CD4-positive, alpha-beta T cell treated with Interleukin-12 subunit alpha and Interleukin-12 subunit beta, for 1 hour (primary cell): ENCODE data around the gene NRARP.

ENCODE experiments used
- DNase-seq: peaks from one replicate; pipeline ENCODE4 v3.0.0-alpha.2; 2020

Gene NRARP

DNA sequence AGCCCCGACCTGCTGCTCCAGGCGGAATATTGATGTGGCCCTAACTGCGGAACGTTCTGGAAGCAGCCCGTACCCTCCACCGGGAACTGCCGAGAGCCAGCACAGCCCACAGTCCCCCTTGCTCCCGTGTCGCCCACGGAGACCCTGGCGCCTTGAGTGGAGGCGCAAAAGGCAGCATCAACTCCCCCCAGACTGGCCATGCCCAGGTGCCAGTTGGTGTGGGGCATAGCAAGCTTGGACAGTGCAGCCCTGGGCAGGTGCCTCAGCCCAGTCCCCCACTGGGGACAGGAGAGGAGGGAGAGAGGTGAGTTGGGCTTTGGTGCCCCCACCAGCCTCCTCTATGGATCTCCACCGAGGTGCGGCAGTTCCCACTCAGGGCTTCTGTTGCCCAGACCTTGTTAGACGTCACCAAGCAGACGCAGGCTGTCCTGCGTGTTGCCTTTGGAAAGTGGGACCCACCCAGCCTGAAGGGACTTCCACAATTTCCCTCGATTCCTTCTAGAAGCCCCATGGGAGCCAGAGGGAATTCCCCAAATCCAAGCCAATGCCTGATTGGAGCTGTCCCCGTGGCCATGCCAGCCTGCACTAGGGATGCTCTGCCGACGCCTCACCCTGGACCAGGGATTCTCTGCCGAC lies 19.8 kb upstream of the NRARP start:
- DNase-seq = no peak

DNA sequence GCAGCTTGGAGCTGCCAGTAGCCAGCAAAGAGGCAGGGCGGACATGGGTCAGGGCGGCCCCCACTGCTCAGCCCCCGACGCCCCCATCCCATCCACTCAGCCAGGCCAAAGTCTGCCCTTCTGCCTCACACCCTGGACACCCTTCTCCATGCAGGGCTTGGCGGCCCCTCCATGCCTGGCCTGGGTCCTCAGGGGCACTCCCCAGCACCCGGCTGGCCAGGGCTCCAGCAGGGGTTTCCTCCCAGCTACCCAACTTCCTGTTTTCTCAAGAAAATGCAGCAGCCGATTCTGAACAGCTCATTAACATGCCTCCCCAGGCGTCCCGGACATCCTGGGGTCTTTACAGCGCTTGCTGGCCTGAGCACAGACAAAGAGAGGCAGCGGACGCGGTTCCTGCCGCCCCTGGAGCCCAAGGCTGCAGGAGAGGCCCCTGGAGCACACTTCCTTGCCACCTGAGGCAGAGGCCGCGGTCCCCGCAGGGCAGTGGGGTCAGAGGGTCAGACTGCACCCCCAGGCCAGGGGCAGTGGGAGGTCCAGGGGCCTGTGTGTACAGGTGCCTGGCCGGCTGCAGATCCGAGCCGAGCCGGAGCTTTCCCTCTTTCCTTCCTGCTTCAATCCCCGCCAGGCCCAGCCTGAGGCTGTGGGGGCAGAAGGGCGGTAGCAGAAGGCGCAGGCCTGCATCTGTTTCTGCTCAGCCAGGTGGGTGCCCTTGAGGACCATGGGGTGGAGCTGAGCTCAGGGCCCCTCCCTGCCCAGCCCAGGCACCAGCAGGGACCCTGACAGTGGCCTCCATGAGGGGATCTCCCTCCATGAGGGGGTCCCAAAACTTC lies 18.7 kb upstream of the NRARP start:
- peak; percentile 25 for DNase-seq

DNA sequence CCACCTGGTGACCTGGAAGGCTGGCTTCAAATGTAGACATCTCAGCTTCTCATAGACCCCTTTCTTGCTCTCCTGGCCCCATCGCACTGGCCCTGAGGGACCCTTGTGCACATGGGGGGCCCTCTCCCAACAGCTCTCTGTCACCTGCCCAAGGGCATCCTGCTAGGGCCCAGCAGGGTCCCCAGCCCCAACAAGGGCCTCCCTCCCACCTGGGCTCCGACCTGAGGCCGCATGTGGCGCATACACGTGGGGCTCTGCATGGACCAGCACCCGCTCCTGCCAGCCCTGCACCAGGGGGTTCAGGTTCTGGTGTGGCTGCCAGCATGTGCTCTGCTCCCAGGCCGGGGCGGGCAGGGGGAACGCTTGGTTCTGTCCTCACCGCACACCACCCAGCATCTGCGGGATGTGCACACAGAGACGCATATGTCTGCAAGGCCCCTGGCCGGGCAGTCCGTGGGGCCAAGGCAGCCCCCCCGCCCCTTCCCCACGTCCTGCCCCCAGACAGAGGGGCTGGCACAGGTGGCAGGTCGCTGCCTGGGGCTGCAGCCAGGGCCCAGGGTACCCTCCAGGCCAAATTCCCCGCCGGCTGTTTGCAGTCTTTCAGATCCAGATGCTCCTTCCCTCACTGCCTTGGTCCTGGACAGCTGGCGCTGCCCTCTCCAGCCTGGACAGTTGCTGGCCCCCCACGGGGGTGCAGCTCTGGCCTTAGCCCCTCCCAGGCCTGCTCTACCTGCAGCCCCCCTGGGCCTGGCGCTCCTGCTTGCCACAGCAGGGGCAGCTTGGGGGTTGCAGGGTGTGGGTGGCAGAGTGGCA lies 17.9 kb upstream of the NRARP start:
- DNase-seq = no peak

DNA sequence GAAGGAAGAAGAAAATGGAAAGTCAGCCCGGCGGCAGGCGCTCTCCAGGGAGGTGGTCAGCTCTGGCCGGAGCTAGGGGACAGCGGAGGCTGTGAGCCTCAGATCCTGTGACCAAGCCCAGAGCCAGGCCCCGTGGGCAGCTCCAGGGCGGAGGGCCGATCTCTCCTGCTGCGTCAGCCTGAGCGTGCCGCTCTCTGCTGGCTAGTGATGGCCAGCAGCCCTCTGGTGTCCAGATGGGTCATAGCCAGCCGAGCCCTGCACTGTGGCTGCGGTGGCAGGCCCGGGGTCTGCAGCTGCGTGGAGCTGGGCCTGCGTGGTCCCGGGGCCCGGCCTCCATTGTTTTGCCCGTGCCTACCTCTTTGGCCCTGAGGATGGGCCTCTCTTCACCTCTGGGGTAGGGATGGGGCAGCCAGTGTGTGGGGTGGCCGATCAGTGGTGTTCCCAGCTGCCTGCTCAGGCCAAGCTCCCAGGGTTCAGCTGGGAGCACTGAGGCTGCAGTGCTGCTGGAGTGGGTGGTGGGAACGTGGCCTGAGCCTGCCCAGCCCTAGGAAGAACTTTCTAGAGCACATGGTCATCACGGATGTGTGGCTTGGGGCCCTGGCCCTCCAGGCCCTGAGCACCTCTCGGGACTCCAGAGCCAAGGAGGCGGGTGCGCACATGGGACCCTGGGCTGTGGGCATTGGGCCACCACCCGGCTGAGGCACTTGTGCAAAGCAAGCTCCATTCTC lies 17.1 kb upstream of the NRARP start:
- DNase-seq = no peak

DNA sequence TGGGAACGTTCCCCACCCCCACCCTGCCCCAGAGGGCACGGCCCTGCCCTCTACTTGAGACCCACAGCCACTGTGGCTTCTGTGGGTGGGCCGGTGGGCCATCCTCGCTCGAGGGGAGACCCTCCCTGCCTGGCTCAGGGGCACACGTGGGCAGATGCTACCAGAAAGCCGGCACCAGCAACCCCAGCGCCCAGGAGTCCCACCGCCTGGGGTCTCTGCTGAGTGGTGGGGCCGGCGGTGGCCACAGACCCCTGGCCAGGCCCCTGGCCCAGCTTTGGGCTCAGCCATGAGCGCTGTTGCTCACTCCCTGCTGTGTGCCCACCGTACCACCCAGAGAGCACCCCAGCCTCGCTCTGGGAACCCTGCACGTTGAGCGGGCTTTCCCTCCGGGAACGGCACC lies 16.5 kb upstream of the NRARP start:
- DNase-seq = no peak

DNA sequence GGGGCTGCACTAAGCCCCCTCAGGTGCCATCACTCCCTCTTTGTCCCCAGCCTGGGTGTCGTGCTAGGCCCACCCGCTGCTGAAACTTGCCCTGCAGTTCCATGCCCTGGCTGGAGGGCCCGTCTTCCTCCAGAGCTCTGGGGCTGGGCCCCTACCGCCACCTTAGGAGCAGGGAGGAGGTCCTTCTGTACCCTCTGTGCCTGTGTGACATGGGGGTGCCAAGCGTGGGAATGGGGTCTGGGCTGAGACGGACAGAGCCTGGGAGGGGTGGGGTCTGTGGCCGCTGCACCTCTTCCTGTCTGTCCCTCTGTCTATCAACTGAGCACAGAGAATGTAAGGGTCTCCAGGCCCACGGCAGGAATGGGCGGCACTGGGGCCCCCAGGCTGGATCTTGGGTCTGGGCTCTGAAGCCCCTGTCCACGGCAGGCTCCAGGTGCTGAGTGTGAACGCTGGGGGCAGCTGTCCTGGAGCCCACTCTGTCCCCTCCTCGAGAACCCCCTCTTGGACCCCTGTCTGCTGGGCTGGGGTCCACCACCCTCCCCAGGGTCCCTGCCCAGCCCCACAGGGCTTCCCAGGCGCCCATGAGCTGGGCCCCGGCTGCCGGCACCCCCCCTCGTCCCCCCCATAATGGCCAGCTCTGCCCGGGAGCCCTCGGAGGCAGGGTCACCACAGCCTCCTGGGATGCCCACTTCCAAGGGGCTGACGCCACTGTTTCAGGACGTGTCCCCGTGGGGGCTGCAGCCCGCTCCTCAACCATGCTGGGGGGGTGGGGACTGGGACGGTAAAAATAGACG lies 15.8 kb upstream of the NRARP start:
- DNase-seq = no peak

DNA sequence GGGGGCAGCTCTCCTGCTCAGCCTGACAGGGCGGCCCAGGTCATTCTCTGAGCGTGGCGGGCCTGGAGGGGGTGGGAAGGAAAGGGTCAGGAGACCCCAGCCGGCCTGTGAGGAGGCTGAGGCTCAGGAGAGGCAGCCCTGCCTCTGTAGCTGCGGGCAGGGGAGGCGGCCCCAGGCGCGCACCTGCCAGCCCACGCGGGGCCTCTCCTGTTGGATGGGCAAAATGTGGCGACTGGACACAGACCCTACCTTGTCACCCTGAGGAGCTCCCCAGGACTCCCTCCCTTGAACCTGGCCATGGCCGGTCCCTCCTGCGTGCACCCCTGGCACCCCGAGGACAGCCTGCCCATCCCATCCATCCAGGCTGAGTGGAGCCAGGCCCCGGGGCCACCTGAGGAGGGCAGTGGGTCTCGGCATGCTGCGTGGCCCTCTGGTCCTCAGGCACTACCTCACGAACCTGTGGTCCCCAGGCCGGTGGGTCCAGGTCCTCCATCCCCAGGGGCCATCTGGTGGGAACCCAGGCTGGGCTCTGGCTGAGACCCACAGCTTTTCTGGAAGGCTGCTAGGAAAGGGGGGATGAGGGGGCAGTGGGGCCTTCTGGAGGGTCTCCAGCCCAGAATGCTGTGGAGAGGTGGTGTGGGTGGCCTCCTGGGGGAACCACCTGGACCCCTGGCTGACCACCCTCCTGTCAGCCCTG lies 15.1 kb upstream of the NRARP start:
- no peak for DNase-seq

DNA sequence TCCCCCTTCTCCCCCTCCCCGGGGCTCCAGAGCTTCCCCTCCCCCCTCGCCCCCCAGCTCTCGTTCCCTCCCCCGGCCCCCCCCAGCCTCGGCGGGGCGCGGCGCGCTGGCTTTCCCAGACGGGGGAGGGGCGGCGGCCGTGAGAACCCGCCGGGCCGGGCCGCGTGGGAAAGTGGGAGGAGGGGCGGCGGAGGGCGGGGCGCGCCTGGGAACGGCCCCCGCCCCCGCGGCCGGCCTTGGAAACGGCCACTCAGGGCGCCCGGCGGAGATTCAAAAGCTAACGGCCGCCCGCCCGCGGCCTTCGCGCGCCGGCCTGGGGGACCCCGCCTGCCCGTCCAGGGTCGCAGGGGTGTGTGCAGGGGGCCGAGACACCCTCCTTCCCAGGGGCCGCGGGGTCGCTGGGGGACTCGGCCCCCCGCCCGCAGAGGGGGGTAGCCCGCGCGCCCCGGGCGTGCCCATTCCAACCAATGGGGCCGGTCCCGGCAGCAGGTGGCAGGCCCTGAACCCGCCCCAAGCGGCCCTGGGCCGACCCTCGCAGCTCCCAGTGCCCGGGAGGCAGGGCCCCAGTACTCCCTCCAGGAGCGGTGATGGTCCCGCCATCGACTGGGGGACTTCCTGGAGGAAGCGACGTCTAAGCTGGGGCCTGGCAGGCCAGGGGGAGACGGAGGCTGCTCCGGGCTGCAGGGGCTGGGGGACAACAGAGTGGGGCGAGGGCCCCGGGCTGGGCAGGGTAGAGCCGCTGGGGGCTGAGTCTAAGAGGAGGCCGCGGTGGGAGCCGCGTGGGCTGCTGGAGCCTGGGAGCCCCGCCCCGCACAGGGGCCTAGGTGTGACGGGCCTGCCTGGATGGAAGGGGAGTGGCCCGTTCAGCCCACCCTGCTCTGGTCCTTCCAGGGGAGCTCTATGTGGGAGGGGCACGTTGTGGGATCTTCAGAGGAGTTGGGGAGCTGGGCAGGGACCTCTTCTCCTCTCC lies 14.2 kb upstream of the NRARP start:
- no peak for DNase-seq

DNA sequence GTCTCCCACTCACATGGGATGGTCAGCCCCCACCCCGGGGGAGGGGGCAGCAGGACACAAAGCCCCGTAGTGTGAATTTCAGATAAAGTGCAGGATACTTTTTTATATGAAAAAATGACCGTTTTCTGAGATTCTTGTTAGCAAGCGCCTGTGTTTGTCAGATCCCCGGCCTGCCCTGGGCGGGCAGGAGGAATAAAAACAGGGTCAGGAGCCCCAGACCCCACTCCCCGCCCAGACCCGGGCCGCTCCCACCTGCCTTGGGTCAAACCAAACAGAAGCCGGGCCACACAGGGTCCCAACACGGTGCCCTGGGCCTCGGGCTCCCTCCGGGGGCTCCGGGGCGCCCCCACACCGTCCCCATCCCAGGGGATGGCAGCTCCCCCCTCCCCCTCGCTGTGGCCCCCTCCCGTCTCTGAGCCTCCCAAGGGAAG lies 13.5 kb upstream of the NRARP start:
- DNase-seq = no peak

DNA sequence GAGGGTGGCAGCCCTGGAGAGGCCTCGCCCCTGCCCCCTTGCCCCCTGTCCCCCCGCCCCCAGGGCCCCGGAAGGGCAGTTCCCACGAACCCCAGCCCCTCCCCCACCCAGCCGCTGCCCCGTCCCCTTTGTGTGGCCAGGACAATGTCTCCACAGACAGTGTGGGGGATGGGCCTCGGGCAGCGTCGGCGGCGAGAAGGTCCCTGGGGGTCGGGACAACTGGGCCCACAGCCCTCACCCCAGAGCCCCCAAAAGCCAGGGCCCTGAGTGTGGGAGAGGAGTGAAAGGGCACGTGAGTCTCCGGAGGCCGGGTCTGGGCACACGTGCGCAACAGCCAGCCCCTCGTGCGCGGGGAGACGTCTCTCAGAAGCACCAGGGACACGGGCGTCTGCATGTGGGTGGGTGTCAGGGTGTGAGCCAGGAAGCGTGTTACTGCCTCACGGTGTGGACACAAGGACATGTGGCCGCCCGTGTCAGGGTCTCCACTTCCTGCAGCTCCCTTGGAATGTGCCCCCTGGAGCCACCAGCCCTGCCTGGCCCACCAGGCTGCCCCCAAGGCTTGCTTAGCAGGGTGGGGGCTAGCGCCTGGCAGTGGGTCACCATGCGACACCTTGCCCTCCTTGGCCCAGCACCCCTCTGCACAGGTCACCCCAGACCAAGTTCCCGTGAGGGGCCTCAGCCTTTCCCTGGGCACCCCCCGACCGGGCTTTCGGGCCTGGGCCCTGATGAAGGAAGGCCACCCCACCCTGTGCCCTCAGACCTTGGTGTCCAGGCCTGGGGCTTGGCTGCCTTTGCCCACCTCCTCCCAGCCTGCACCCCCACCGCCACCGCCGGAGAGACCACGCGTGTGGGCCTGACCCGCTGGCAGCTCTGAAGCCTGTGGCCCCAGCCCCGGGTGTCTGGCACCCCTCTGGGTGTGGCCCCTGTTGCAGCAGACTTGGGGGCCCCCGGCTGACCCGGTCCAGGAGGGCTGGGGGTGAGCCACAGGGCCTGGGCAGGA lies 12.8 kb upstream of the NRARP start:
- DNase-seq = no peak

DNA sequence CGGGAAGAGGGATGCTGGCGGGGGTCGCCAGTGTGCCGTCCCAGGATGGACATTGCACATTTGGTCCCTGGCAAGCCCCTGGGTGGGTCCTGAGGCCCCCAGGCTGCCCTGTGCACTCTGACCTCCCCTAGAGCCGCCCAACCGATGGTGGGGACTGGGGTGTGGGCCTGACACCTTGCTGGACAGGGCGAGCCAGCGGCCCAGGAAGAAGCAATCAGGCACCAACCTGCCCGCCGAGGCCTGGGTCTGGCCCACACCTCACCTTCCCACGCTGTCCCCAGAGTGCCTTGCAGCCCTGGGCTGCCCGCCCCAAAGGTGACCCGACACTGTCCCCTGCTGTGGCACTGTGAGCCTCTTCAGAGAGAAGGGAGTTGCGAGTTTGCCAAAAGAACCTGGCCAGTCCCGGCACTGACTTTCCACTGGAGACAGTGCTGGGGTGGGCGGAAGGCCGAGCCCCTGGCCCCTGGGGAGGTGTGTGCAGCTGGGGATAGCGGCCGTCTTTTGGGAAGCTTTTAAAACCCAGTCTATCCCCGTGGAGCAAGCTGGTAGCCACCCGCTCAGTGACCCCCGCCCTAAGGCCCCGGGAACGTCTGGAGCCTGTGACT lies 12.0 kb upstream of the NRARP start:
- no peak for DNase-seq

DNA sequence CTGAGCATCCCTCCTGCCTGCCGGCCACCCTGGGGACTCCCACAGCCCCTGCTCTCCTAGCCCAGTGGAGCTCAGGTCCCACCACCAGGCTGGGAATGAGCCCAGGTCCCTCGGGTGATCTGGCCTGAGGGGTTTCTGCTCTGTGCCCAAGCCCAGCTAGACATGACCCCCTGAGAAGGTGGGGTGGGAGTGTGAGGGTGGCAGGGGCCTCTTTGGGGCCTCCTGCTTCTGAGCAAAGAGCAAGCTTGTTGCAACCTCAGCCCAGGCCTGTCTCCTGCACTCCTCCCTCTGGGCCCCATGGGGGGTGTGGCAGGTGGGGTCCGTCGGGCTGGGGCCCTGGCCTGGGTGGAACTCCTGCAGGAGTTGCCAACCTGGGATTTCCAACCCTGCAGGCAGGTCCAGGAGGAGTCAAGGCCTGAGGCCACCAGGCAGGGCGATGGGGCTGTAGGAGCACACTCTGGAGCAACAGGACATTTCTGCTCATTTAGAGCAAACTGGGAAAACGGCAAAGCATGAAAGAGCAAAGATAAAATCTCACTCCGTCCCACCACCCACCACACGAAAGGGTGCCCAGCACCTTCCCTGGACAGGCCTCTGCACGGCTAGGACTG lies 11.4 kb upstream of the NRARP start:
- no peak for DNase-seq

DNA sequence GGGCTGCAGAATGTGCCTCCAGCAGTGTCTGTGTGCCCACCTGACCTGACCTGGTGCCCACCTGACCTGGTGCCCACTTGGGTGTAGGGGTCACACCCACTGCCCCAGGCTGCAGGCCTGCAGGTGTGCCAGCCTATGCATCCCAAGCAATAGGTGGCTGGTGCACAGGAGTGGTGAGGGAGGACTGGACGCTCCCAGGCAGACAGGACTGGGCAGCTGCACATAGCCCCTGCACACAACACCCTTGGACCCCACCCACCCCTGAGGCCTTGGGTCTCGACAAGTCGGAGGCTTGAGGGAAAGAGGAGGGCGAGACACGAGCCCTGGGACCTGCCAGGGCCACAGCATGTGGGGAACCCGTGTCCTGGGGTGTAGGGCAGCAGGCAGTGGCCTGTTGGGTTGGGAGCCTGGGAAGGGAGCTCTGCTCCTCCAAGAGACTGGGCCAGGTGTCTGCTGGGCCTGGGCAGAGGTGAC lies 10.8 kb upstream of the NRARP start:
- DNase-seq = no peak

DNA sequence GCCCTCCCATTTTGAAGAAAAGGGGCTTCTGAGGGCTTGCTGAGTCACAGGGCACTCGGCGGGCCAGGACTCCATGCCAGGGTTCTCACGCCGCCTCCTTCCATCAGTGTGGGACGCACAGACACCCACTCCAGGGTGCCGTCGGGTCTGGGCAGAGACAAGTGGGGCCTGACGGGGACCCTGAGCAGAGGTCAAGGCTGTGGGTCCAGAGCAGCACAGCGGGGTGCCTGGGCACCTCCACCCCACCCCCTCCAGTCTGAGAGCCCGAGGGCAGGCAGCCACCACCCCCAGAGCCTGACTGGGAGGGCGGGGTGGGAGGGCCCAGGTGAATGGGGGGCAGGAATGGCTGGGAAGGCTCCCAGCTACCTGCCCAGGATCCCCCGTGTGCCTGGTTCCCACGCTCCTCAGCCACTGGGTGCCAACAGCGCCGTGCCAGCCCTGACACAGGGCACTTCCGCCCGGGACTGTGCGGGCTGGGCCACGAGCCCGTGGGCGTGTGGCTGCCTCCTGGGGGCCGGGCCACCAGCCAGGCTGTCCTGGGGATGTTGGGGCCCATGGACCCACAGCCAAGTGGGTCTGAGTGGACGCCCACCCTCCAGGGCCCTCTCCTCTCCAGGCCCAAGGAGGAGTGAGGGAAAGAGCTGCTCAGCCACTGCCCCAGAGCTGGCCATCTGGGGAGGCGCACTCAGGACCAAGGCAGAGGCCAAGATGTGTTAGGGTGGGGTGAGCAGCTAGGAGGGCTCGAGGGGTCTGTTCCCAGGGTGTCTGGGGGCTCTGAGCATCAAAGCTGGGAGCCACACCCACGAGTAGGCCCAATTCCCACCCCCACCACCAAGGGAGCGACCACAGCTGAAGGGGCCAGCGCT lies 10.1 kb upstream of the NRARP start:
- no peak for DNase-seq

DNA sequence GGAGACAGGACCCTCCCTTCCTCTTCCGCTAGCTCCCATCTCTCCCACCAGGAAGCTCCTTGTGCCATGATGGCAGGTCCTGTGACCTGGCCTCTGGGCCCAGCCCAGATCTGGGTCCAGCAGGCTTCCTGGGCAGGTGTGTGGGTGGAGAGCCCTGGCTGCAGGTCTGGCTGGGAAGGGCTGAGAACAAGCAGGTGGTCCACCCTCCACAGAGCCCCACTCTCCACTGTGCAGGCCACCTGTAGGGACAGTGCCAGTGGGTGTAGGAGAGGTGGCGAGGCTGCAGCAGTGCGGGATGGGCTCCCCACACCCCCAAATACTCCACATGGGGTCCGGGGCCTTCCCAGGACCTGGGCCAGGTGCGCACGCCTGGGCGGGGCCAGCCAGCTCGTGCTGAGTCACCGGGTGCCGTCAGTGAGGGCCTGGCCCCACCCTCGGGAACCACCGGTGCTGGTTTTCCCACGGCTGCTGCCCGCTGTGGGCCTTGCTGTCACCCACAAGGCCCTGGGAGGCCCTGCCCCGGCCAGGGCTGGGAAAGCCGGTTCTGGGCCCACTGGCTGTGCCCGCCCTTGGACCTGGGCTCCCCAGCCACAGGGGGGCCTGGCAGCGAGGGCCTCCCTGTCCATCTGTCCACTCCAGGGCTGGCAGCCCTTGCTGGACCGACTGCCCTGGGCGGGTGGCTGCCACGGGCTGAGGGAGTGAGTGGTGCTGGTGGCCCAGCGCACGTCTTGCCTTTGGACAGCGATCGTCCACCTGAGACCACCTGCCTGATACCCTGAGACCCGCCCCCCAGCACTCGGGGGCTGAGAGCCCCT lies 9.3 kb upstream of the NRARP start:
- peak; percentile 34 for DNase-seq
